Parathyroid adenoma (tissue), 2 donors: ENCODE results near the gene RAD54L.

Experiments used
- H2AFZ ChIP-seq: fragments of 300-600 bp; sonication (generic); one replicate; pipeline ENCODE4 v1.7.0; 2017; ENCODE audit warnings: antibody characterized with exemption, mild to moderate bottlenecking
- H3K27ac ChIP-seq: fragments of 300-600 bp; sonication (generic); one replicate; pipeline ENCODE4 v1.7.0; 2017
- H3K27me3 ChIP-seq: fragments of 300-600 bp; sonication (generic); one replicate; pipeline ENCODE4 v1.7.0; 2017; ENCODE audit warnings: low read length; ENCODE audit not compliant: control insufficient read depth, insufficient read depth
- H3K36me3 ChIP-seq: fragments of 300-600 bp; sonication (generic); one replicate; pipeline ENCODE4 v1.7.0; 2017; ENCODE audit warnings: low read length; ENCODE audit not compliant: control insufficient read depth, insufficient read depth
- H3K4me1 ChIP-seq: fragments of 300-600 bp; sonication (generic); one replicate; pipeline ENCODE4 v1.7.0; 2017; ENCODE audit warnings: control low read depth
- H3K4me2 ChIP-seq: fragments of 300-600 bp; sonication (generic); one replicate; pipeline ENCODE4 v1.7.0; 2017; ENCODE audit warnings: low read length
- H3K4me3 ChIP-seq: fragments of 300-600 bp; sonication (generic); one replicate; pipeline ENCODE4 v1.7.0; 2017; ENCODE audit warnings: low read depth, low read length
- H3K79me2 ChIP-seq: fragments of 300-600 bp; sonication (generic); one replicate; pipeline ENCODE4 v1.7.0; 2017; ENCODE audit warnings: control low read depth
- H3K9ac ChIP-seq: fragments of 300-600 bp; sonication (generic); one replicate; pipeline ENCODE4 v1.7.0; 2017; ENCODE audit warnings: mild to moderate bottlenecking
- H3K9me3 ChIP-seq: fragments of 300-600 bp; sonication (generic); one replicate; pipeline ENCODE4 v1.7.0; 2017; ENCODE audit warnings: low read length; ENCODE audit not compliant: control insufficient read depth
- CTCF ChIP-seq: fragments of 300-600 bp; sonication (generic); IDR thresholded peaks from one replicate; pipeline ENCODE4 v1.7.0; 2017; ENCODE audit warnings: antibody characterized with exemption, mild to moderate bottlenecking
- donor health status: primary hyperparathyroidism.

Gene RAD54L

GRCh38 chr1:46204406-46204742, 43.2 kb upstream of the RAD54L start:
- no peak for TF ChIP-seq CTCF
- peak overlapping the region; percentile 73 for H3K27ac ChIP-seq

GRCh38 chr1:46205141-46205540, 42.4 kb upstream of the RAD54L start:
- peak overlapping the region; percentile 43 for H3K4me2 ChIP-seq
- no peaks in the 10 kb centered on the region for H3K9me3 ChIP-seq
- H3K27ac ChIP-seq, result peak overlapping the region; percentile 73
- no peak for TF ChIP-seq CTCF
- H3K9ac ChIP-seq, result no peak overlapping the region
- H2AFZ ChIP-seq, result no peak overlapping the region
- H3K27me3 ChIP-seq, result no peaks in the 10 kb centered on the region
- H3K79me2 ChIP-seq, result no peaks in the 10 kb centered on the region
- H3K4me3 ChIP-seq, result no peak overlapping the region
- H3K36me3 ChIP-seq, result no peaks in the 10 kb centered on the region
- peaks cover 4% of the 10 kb centered on the region for H3K4me1 ChIP-seq

More at GRCh38 chr1:46204406-46204742, 43.2 kb upstream of the RAD54L start:
- Histone ChIP-seq H3K9ac (no peak overlapping the region), H3K4me1 (peaks cover 4% of the 10 kb centered on the region), H3K4me2 (peak overlapping the region; percentile 80), H3K36me3 (no peaks in the 10 kb centered on the region), H2AFZ (peak overlapping the region; percentile 60), H3K79me2 (no peaks in the 10 kb centered on the region), H3K27me3 (no peaks in the 10 kb centered on the region), H3K4me3 (peak overlapping the region; percentile 68), H3K9me3 (no peaks in the 10 kb centered on the region)

GRCh38 chr1:46205791-46206190, 41.8 kb upstream of the RAD54L start:
- H3K27ac ChIP-seq, result peak overlapping the region; percentile 73
- peak overlapping the region; percentile 43 for H3K4me2 ChIP-seq
- no peak for TF ChIP-seq CTCF
- H3K4me3 ChIP-seq, result no peak overlapping the region
- no peak overlapping the region for H3K9ac ChIP-seq
- H3K36me3 ChIP-seq, result no peaks in the 10 kb centered on the region
- no peaks in the 10 kb centered on the region for H3K9me3 ChIP-seq
- H3K79me2 ChIP-seq, result no peaks in the 10 kb centered on the region
- peaks cover 4% of the 10 kb centered on the region for H3K4me1 ChIP-seq
- no peak overlapping the region for H2AFZ ChIP-seq
- no peaks in the 10 kb centered on the region for H3K27me3 ChIP-seq

- Histone ChIP-seq H3K27ac (peak overlapping the region; percentile 73), H2AFZ (no peak overlapping the region), H3K27me3 (no peaks in the 10 kb centered on the region), H3K9me3 (no peaks in the 10 kb centered on the region), H3K36me3 (no peaks in the 10 kb centered on the region), H3K9ac (no peak overlapping the region), H3K4me1 (peaks cover 4% of the 10 kb centered on the region), H3K79me2 (no peaks in the 10 kb centered on the region), H3K4me2 (peak overlapping the region; percentile 43), H3K4me3 (no peak overlapping the region)
- TF ChIP-seq CTCF, result no peak
Measured at GRCh38 chr1:46206399-46206798, 41.2 kb upstream of the RAD54L start.

- Histone ChIP-seq H3K4me2 (no peak overlapping the region), H3K9ac (no peak overlapping the region), H3K79me2 (no peaks in the 10 kb centered on the region), H3K36me3 (no peaks in the 10 kb centered on the region), H3K27ac (no peak overlapping the region), H3K27me3 (no peaks in the 10 kb centered on the region), H2AFZ (no peak overlapping the region), H3K4me1 (peaks cover under 1% of the 10 kb centered on the region), H3K4me3 (no peak overlapping the region), H3K9me3 (no peaks in the 10 kb centered on the region)
- TF ChIP-seq CTCF, result no peak
Measured at GRCh38 chr1:46210561-46210960, 37.0 kb upstream of the RAD54L start.
